ENCODE data around the gene FSTL5.

DNA sequence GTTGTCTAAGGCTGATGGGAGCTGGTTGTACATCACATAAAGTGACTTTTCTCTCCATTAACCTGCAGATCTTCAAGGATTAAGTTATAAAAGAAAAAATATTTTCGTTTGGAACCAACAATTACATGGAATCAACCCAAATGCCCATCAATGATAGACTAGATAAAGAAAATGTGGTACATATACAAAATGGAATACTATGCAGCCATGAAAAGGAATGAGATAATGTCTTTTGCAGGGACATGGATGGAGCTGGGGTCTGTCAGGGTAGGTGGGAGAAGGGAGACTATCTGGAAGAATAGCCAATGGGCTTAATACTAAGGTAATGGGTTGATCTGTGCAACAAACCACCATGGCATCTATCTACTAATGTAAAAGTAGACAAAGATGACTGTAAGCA is 313.2 kb downstream of the FSTL5 start:
- TF ChIP-seq EZH2 (IDR thresholded peaks at IDR 0.05; ENCODE audit: insufficient read depth, poor library complexity, severe bottlenecking), result no peak
- TF ChIP-seq EZH2phosphoT487 (IDR thresholded peaks at IDR 0.05; ENCODE audit: insufficient read depth, low read depth), result no peak

Data from GM23248 (cell line).